Astrocyte of the hippocampus (primary cell): ENCODE data around the gene GADD45G.
A peak's percentile ranks its signal among the peaks of the same experiment; 100 is the strongest.

Source experiments
- DNase-seq: peaks from one replicate; pipeline ENCODE4 v3.0.0; 2011; ENCODE audit warnings: low read depth, low spot score

The GADD45G gene

DNA sequence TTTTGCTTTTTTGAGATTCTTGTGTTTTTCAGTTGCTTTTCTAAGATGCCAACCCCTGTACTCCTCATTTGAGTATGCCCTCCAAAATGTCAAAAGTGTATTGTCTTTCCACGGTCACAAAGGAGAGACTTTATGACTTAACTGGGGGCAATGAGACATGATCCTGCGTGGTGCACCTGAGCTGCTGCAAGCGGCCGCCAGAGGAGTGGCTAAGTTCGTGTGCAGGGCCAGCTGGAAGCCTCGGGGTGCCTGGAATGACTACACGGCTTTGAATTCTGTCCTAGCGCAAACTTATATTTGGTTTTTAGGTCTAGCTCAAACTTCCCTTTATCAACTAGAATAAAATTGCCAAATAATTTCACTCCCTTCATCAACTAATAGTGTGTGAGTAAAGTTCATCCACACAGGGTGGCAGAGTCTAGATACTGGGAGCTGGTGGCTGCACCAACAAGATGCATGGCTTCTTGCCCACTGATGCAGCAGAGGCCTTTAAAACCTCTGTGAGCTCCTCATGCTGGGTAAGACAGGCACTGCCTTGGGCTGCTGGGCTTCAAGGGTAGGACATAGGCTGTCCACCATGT is 4.7 kb downstream of the GADD45G start:
- no peak for DNase-seq

DNA sequence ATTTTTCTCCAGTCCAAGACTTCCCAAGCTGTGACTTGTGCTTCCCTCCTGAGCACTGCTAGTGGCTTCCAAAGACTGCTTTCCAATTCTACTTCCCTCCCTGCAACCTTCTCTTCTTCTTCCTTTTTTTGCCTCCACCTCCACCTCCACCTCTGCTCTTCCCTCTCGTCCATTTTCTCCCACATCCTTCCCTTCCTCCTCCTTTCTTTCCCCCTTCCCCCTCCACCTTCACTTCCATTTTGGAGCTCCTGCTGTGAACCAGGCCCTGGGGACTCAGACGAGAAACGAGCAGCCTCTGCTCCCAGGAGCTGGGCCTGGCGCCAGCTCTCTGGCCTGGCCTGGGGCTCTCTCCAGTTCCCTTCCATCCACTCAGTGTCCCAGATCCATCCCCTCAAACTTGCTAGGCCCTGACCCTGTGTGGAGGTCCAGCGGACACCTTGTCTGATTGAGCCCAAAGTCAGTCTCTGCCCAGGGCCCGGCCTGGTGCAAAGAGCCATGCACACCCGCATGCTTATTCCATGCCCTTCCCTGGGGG is 5.6 kb downstream of the GADD45G start:
- no peak for DNase-seq

GRCh38 chr9:89611425-89611824 is 6.6 kb downstream of the GADD45G start:
- DNase-seq: no peak

DNA sequence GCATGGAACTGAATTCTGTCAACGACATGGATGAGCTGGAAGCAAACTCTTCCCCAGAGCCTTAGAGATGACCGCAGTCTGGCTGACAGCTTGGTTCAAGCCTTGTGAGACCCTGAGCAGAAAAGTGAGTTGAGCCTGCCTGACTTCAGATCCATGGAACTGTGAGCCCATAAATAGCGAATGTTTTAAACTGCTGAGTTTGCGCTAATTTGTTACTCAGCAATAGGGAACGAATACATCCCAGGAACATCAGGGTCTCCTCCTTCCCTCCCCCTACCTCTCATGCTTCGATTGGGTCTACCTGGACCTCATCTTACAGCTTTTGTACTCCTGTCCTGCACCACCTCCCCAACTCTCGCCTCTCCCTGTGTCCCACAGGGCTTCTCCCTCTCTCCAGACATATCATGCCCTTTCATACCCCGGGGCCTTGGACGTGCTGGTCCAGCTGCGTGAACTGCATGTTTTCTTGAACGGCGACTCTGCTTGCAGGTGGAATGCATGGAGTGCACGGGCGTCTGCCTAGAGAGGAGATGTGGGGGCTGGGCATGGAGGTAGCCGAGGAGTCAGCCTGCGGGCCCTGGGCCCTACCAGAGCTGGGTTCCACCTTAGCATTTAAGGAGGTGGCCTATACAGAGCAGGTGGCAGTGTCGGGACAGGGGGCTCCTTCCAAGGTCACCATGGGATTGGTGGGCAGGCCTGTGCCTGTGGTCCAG is 7.9 kb downstream of the GADD45G start:
- DNase-seq: no peak

DNA sequence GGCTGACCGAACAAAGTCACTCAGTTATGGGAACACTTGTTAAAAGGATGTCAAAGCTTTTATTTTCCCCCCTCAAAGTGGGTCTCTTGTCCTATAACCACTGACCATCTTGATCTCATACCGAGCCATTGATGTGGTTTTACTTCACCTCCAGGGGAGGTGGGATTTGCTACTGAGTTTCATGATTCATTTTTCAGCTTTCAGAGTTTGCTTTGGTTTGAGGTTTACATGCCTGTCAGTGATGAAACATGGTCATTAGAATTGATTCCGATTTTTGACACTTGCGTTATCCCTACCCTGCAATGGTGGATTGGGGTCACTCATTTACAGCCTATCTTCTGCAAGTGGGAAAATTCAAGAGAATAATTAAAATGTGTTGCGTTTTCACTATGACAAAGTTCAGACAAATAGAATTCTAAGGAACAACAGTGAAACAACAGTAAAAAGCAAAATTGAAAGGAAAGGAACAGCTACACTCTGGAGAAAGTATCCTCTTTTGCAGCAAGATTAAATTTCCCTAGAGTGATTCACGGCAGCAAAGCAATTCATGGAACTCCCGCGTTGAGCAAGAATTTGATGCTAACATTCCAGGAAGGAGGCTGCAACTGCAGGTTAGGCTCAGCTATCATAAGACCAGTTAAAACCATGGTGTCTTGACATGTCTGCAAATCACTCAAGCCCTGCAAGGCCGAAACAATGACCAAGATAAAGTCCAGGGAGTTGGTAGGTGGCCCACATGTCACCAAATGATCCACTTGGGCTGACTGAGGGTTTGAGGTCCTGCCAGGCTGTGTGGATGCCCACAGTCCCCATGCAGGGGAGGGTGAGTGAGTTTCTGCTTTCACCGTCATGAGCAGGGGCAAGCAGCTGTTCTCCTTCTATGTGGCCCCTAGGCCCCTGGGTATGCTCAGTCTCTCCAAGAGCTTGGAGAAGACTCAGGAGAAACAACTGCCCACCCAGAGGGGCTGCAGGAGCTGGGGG is 9.4 kb downstream of the GADD45G start:
- DNase-seq: peak; percentile 27

DNA sequence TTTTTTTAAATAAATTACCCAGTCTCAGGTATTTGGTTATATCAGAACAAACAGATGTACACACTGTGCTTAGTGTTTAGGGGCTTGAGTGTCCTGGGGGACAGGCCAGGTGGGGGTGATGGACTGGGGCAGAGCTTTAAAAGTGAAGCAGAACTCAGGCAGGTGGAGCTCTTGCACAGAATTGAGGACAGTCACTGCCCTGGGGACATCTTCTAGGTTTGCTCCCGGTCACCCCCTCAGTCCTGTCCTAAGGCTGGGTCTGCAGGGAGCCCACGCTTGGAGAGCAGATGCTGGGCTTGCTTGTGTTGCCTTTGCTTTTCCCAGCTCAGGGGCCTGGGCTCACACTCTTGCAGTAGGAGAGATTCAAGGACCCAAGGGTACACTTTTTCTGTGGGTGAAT is 10.8 kb downstream of the GADD45G start:
- no peak for DNase-seq

- DNase-seq: no peak
These were observed 11.6 kb downstream of the GADD45G start for GRCh38 chr9:89616411-89616810.

- no peak for DNase-seq
These were observed 13.2 kb downstream of the GADD45G start for GRCh38 chr9:89617978-89618377.

DNA sequence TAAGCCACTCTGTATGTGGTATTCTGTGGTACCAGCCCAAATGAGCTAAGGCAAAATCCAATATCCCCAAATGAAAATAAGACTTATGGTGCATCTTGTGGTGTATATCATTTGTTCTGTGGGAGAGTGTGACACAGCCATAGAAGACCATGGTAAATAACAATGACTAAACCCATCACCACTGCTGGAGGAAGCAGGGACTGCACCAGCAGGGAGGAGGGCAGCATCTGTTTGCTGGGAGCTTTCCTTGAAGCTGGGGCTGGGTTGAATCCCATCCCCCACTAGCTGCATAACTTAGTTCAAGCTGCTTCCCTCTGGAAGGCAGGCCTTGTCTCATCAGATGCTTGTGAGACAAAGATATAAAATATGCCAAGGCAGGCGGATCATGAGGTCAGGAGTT is 14.2 kb downstream of the GADD45G start:
- no peak for DNase-seq

DNA sequence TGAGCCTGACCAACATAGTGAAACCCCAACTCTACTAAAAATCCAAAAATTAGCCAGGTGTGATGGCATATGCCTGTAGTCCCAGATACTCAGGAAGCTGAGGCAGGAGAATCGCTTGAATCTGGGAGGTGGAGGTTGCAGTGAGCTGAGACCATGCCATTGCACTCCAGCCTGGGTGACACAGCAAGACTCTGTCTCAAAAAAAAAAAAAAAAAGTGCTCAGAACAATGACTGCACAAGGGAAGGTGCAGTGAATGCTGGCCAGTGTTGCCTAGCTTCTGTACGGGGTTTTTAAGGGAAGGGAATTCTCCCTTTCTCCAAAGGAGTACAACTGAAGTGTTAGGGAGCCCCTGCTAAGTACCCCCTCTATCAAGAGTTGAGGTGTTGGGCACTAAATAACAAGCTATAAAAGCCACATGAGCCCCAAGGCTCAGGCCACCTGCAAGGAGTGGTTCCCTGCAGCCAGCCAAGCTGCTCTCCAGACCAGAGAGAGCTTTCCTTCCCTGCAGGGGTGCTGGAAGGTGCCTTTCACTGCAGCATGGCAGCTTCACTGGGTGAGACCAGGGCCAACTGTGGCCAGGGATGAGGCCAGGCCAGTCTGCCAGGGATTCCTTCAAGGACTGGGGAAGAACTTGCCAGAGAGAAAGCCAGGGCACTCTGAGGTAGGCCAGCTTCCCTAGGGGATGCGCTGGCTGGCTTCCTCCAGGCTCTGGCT is 14.8 kb downstream of the GADD45G start:
- DNase-seq: no peak

DNA sequence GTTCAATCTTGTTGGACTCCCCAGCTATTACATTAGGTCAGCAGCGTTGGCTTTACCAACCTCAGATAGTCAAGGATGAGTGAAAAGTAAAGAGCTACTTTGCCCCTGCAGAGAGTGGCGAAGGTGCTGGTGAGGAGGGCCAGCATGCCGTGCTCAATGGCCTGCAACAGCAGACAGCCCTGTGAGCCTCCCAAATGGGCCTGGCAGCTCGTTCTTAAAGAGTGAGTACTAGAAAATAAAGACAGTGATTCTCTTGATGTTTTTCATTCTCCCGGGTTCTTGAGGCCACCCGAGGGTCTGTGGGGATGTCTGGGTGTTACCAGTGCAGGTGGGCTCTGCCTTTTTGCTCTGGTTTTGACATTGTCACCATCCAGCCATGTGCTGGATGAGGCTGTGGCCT is 16.2 kb downstream of the GADD45G start:
- no peak for DNase-seq

GRCh38 chr9:89621676-89622075 is 16.9 kb downstream of the GADD45G start:
- no peak for DNase-seq

DNA sequence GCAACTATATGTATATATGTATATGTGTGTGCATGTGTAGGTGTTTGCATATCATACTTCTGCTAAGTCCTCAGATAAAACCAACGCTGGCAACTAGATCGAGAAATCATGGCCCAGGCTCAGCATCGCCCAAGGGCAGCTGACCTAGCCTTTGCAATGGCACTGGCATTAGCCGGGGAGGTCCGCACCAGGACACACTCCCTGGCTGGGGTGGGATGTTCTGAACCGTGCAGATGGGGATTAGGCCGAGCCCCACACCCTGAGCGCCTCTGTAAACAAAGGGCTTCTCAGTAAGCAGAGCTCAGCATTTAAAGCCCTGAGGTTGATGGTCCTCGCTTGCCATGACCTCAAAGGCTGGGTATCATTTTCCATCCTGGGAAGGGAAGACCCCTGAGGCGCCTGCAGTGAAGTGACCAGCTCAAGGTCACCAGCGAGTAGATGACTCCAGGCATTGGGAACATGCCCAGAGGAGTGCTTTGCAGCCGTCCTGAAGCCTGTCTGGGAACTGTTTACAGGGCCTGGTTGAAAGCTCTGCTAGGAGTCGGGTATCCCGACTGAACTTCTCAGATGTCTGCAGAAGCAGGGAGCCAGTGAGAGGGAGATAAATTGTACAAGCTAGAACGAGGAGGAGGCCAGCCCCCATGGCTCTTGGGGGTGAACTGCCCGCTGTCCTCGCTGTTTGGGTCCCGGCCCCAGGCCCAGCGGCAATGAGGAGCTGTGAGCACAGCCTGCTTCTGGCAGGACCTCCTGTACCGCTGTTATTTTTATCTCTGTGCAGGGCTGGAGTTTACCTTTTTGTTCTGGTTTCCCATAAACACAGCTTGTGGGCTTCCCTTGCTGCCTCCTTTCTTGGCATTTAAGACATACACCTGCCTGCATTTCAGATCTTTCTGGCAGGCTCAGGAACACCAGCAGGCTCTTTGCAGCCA is 18.4 kb downstream of the GADD45G start:
- no peak for DNase-seq

DNA sequence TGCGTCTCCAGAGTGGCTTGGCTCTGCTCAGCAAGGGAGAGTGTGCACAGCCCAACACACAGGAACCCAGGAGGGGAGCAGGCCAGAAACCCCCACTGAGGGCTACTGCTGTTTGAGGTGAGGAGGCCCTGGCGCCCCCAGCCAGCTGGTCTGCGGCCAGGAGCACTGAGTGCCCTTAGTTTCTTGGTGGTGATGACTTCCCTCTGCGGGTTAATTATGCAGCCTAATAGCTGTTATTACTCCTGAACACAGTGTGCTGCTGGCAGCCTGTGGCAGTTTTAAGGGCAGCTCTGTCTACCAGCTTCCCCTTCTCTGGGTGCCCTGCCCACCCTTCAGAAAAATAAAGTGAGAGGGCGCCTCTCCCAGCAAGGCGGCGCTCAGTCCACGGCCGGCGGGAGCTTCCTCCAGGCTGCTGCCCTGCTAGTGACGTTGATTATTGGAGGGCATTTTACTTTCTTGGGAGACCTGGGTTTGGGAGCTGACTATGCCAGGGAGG is 19.2 kb downstream of the GADD45G start:
- DNase-seq: peak; percentile 21

DNA sequence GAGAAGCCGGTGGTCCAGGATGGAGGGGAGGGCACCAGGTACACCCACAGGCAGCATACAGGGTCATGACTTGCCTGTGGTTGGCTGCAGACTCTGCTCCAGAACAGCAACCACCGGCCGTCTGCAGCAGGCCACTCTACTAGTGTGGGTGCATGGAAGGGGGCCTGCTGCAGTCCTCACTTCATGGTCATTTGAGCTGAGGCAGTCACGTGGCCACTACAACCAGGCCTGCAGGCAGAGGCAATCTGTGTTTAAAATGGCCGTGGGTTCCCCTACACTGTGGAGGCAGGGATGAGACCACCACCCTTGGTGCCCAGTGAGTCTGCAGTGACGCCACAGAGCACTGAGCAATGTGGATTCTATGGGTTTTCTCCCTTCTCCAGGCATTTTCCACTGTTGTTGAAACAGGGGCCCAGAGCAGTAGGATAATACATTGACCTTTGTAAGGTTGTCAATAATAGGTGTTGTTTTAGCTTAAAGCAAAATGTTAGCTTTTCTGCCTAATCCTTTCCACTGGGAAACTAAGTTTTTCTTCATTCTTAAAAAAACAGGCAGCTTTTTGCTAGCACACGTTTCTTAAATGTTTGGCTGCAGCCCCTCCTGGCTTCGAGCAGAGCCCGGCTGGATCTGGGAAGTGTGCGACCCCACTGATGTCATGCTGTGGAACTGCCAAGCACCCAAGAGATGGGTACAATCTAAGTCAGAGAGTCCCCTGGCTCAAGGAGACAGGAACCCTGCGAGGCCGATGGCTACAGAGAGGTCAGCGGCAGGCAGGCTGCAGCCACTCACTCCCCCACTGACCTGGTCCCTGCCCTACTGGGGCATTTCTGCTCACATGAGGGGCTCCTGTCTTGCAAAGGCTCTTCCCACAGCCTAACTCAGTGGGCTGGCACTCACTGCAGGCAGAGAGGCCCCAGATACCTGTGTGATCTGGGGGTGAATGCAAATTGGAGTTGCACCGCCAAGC is 21.2 kb downstream of the GADD45G start:
- no peak for DNase-seq

GRCh38 chr9:89626741-89627265 is 22.0 kb downstream of the GADD45G start:
- DNase-seq: no peak

DNA sequence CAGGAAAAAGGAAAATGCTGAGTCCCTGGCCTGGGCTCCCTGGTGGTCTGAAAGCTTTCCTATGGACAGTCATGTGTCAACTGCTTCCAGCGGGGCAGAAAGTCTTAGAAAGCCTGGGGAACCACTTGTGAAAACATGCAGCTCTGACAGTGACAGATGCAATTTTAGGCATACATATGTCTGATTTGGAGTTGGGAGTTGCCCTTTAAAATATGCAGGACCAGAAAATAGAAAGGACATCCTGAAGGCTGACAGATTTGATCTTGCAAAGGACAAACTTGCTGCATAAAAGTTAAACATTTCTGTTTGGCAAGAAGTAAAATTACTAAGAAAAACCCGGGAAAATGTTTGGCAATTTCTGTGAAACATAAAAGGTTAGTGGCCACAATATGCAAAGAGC is 23.8 kb downstream of the GADD45G start:
- no peak for DNase-seq

- DNase-seq: no peak
These were observed 24.5 kb downstream of the GADD45G start for GRCh38 chr9:89629081-89629976.
